HEK293 (cell line): ENCODE measurements around the gene MCCC2.

ENCODE experiments used
- PRDM1 ChIP-seq: fragments of 450-650 bp; formaldehyde crosslinking; IDR thresholded peaks from 2 replicates; pipeline ENCODE4; 2016; ENCODE audit warnings: missing biosample characterization, missing genetic modification characterization
- ZNF174 ChIP-seq: fragments of 450-650 bp; formaldehyde crosslinking; IDR thresholded peaks from 2 replicates; pipeline ENCODE4 v1.5.0; 2017; ENCODE audit warnings: missing biosample characterization, mild to moderate bottlenecking, missing genetic modification characterization
- ZNF311 ChIP-seq: fragments of 450-650 bp; formaldehyde crosslinking; IDR thresholded peaks from 2 replicates; pipeline ENCODE4 v1.5.1; 2017; ENCODE audit warnings: missing biosample characterization, missing genetic modification characterization, borderline replicate concordance
- ZNF510 ChIP-seq: fragments of 450-650 bp; formaldehyde crosslinking; IDR thresholded peaks from 2 replicates; pipeline ENCODE4 v1.5.1; 2018; ENCODE audit warnings: mild to moderate bottlenecking, missing genetic modification characterization, missing biosample characterization; ENCODE audit not compliant: insufficient replicate concordance
- TF ChIP-seq, protein P1 (sequence below): fragments of 450-650 bp; formaldehyde crosslinking; IDR thresholded peaks from 2 replicates; pipeline ENCODE4 v1.5.1; 2016; ENCODE audit warnings: missing biosample characterization, missing genetic modification characterization
- TF ChIP-seq, protein P2 (sequence below): fragments of 450-650 bp; formaldehyde crosslinking; IDR thresholded peaks from 2 replicates; pipeline ENCODE4 v1.5.1; 2016; ENCODE audit warnings: missing biosample characterization, missing genetic modification characterization

DNA sequence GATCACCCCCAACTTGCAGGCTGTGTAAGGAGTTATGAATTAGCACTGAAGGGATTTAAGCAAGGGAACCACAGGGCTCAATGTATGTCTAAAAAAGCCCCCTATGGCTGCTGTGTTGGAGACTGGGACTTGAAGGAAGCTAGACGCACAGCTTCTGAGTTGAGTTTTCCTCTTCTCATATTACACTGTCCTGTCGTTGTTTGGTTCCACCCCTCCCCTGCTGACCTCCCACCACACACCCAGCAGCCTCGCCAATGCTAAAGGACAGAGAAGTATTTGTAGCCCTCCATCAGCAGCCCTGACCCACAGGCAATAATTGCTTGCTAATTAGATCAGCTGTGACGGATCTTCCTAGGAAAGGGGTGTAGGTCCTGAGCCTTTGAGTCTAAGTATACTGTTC, 116.8 kb downstream of the MCCC2 start:
- TF ChIP-seq ZNF174 (tag by site-specific recombination) (no peak), PRDM1 (tag by site-specific recombination) (no peak), ZNF311 (tag by site-specific recombination) (no peak), ZNF510 (tag by site-specific recombination) (no peak)
- TF ChIP-seq, protein P1, sequence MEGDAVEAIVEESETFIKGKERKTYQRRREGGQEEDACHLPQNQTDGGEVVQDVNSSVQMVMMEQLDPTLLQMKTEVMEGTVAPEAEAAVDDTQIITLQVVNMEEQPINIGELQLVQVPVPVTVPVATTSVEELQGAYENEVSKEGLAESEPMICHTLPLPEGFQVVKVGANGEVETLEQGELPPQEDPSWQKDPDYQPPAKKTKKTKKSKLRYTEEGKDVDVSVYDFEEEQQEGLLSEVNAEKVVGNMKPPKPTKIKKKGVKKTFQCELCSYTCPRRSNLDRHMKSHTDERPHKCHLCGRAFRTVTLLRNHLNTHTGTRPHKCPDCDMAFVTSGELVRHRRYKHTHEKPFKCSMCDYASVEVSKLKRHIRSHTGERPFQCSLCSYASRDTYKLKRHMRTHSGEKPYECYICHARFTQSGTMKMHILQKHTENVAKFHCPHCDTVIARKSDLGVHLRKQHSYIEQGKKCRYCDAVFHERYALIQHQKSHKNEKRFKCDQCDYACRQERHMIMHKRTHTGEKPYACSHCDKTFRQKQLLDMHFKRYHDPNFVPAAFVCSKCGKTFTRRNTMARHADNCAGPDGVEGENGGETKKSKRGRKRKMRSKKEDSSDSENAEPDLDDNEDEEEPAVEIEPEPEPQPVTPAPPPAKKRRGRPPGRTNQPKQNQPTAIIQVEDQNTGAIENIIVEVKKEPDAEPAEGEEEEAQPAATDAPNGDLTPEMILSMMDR (tag by site-specific recombination): no peak
- TF ChIP-seq, protein P2, sequence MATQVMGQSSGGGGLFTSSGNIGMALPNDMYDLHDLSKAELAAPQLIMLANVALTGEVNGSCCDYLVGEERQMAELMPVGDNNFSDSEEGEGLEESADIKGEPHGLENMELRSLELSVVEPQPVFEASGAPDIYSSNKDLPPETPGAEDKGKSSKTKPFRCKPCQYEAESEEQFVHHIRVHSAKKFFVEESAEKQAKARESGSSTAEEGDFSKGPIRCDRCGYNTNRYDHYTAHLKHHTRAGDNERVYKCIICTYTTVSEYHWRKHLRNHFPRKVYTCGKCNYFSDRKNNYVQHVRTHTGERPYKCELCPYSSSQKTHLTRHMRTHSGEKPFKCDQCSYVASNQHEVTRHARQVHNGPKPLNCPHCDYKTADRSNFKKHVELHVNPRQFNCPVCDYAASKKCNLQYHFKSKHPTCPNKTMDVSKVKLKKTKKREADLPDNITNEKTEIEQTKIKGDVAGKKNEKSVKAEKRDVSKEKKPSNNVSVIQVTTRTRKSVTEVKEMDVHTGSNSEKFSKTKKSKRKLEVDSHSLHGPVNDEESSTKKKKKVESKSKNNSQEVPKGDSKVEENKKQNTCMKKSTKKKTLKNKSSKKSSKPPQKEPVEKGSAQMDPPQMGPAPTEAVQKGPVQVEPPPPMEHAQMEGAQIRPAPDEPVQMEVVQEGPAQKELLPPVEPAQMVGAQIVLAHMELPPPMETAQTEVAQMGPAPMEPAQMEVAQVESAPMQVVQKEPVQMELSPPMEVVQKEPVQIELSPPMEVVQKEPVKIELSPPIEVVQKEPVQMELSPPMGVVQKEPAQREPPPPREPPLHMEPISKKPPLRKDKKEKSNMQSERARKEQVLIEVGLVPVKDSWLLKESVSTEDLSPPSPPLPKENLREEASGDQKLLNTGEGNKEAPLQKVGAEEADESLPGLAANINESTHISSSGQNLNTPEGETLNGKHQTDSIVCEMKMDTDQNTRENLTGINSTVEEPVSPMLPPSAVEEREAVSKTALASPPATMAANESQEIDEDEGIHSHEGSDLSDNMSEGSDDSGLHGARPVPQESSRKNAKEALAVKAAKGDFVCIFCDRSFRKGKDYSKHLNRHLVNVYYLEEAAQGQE (tag by site-specific recombination): no peak
